HepG2 (cell line): ENCODE results near the gene FGF19. TPM values are rescaled to one million over a fixed set of nuclear protein-coding genes. Genes with fewer than 3 reads are reported as not detected.

Experiments used
- ARID2 ChIP-seq: sonication (generic); formaldehyde crosslinking; IDR thresholded peaks from 2 replicates; pipeline ENCODE4 v1.8.1; 2022; ENCODE audit warnings: mild to moderate bottlenecking, missing genetic modification reagents, borderline replicate concordance
- CBFB ChIP-seq: sonication (generic); formaldehyde crosslinking; IDR thresholded peaks from 2 replicates; pipeline ENCODE4 v1.4.0; 2020; ENCODE audit warnings: missing genetic modification reagents
- CENPT ChIP-seq: sonication (generic); formaldehyde crosslinking; IDR thresholded peaks from 2 replicates; pipeline ENCODE4 v1.8.0; 2022; ENCODE audit warnings: low read depth, mild to moderate bottlenecking, moderate library complexity, missing genetic modification reagents
- FLYWCH1 ChIP-seq: sonication (generic); formaldehyde crosslinking; IDR thresholded peaks from 2 replicates; pipeline ENCODE4 v1.8.1; 2023; ENCODE audit warnings: mild to moderate bottlenecking, missing genetic modification reagents
- GLI4 ChIP-seq: sonication (generic); formaldehyde crosslinking; IDR thresholded peaks from 2 replicates; pipeline ENCODE4 v1.5.1; 2020; ENCODE audit warnings: missing genetic modification reagents, mild to moderate bottlenecking, moderate library complexity, borderline replicate concordance
- HOXA7 ChIP-seq: sonication (generic); formaldehyde crosslinking; IDR thresholded peaks from 2 replicates; pipeline ENCODE4 v1.8.1; 2022; ENCODE audit warnings: mild to moderate bottlenecking, missing genetic modification reagents, moderate library complexity
- JDP2 ChIP-seq: sonication (generic); formaldehyde crosslinking; IDR thresholded peaks from 2 replicates; pipeline ENCODE4 v1.8.1; 2022; ENCODE audit warnings: missing genetic modification reagents, borderline replicate concordance
- MAF1 ChIP-seq: sonication (generic); formaldehyde crosslinking; IDR thresholded peaks from 2 replicates; pipeline ENCODE4 v1.5.0; 2020; ENCODE audit warnings: missing genetic modification reagents, borderline replicate concordance
- NFIB ChIP-seq: sonication (generic); formaldehyde crosslinking; IDR thresholded peaks from 2 replicates; pipeline ENCODE4 v1.9.0; 2021; ENCODE audit warnings: missing genetic modification reagents, mild to moderate bottlenecking, borderline replicate concordance
- NKX3-1 ChIP-seq: sonication (generic); formaldehyde crosslinking; IDR thresholded peaks from 2 replicates; pipeline ENCODE4 v1.5.0; 2020; ENCODE audit warnings: missing genetic modification reagents
- RAD21 ChIP-seq: fragments of 450-650 bp; formaldehyde crosslinking; IDR thresholded peaks from 2 replicates; pipeline ENCODE4 v1.5.0; 2020; ENCODE audit warnings: mild to moderate bottlenecking
- SIN3B ChIP-seq: fragments of 150-350 bp; IDR thresholded peaks from 2 replicates; pipeline ENCODE4 v1.6.1; 2014; ENCODE audit warnings: low read length
- SP140L ChIP-seq: sonication (generic); formaldehyde crosslinking; IDR thresholded peaks from 2 replicates; pipeline ENCODE4 v1.4.0; 2020; ENCODE audit warnings: missing genetic modification reagents, borderline replicate concordance
- WIZ ChIP-seq: sonication (generic); formaldehyde crosslinking; IDR thresholded peaks from 2 replicates; pipeline ENCODE4 v1.5.1; 2020; ENCODE audit warnings: mild to moderate bottlenecking, missing genetic modification reagents
- ZBTB3 ChIP-seq: sonication (generic); formaldehyde crosslinking; IDR thresholded peaks from 2 replicates; pipeline ENCODE4 v1.4.0; 2020; ENCODE audit warnings: low read depth, mild to moderate bottlenecking, moderate library complexity, missing genetic modification reagents, borderline replicate concordance
- ZNF124 ChIP-seq: sonication (generic); formaldehyde crosslinking; IDR thresholded peaks from 2 replicates; pipeline ENCODE4 v1.4.0; 2020; ENCODE audit warnings: missing genetic modification reagents
- ZNF138 ChIP-seq: sonication (generic); formaldehyde crosslinking; IDR thresholded peaks from 2 replicates; pipeline ENCODE4 v1.5.0; 2020; ENCODE audit warnings: mild to moderate bottlenecking, low read depth, missing genetic modification reagents
- ZNF17 ChIP-seq: sonication (generic); formaldehyde crosslinking; IDR thresholded peaks from 2 replicates; pipeline ENCODE4 v1.5.0; 2020; ENCODE audit warnings: mild to moderate bottlenecking, missing genetic modification reagents
- ZNF326 ChIP-seq: sonication (generic); formaldehyde crosslinking; IDR thresholded peaks from 2 replicates; pipeline ENCODE4 v1.4.0; 2020; ENCODE audit warnings: missing genetic modification reagents, borderline replicate concordance
- ZNF446 ChIP-seq: sonication (generic); formaldehyde crosslinking; IDR thresholded peaks from 2 replicates; pipeline ENCODE4 v1.5.0; 2020; ENCODE audit warnings: mild to moderate bottlenecking, missing genetic modification reagents
- ZNF605 ChIP-seq: sonication (generic); formaldehyde crosslinking; IDR thresholded peaks from 2 replicates; pipeline ENCODE4 v1.8.0; 2022; ENCODE audit warnings: mild to moderate bottlenecking, missing genetic modification reagents
- ZZZ3 ChIP-seq: sonication (generic); formaldehyde crosslinking; IDR thresholded peaks from 2 replicates; pipeline ENCODE4 v1.4.0; 2020; ENCODE audit warnings: missing genetic modification reagents, mild to moderate bottlenecking, borderline replicate concordance
- polyA plus RNA-seq, 8 experiments: library from polyadenylated mRNA; depleted of rRNA in 3 of 8; stranded (reverse) in 7 of 8; unstranded in 1 of 8; fragments of >200 nt; fragmentation: Illumina TruSeq in 4 of 8; extraction: Trizol in 4 of 8; gene quantifications; 2 replicates each; pipeline versions ENCODE4 v1.2.1 to v1.2.3, GENCODE V29; 2011 to 2016; ENCODE audit warnings: low read depth in 4 of 8, missing spikeins in 1 of 8, mixed read lengths in 1 of 8; ENCODE audit not compliant: insufficient read depth in 1 of 8
- total RNA-seq, 5 experiments: library from RNA; depleted of rRNA; stranded (reverse); fragments of >200 nt; fragmentation: Illumina TruSeq; extraction: Trizol; gene quantifications; 2 replicates each; pipeline ENCODE4 v1.2.3, GENCODE V29; 2016; ENCODE audit warnings: low read depth in 1 of 5
- TF ChIP-seq, protein P1 (sequence below): sonication (generic); formaldehyde crosslinking; IDR thresholded peaks from 2 replicates; pipeline ENCODE4 v1.4.0; 2020; ENCODE audit warnings: missing genetic modification reagents
- TF ChIP-seq, protein P2 (sequence below): sonication (generic); formaldehyde crosslinking; IDR thresholded peaks from 2 replicates; pipeline ENCODE4 v1.8.1; 2023; ENCODE audit warnings: missing genetic modification reagents, mild to moderate bottlenecking, borderline replicate concordance
- TF ChIP-seq, protein P3 (sequence below): sonication (generic); formaldehyde crosslinking; IDR thresholded peaks from 2 replicates; pipeline ENCODE4 v1.4.0; 2020; ENCODE audit warnings: missing genetic modification reagents
- TF ChIP-seq, protein P4 (sequence below): sonication (generic); formaldehyde crosslinking; conservative IDR thresholded peaks from 2 replicates; pipeline ENCODE4 v1.4.0; 2020; ENCODE audit warnings: missing genetic modification reagents

Gene FGF19
- total and polyA plus RNA-seq, 2 of the 13 experiments (the other 11 are each of a cell fraction or from before 2014, with no cell fraction given): 0.07 TPM; not detected in 1

DNA sequence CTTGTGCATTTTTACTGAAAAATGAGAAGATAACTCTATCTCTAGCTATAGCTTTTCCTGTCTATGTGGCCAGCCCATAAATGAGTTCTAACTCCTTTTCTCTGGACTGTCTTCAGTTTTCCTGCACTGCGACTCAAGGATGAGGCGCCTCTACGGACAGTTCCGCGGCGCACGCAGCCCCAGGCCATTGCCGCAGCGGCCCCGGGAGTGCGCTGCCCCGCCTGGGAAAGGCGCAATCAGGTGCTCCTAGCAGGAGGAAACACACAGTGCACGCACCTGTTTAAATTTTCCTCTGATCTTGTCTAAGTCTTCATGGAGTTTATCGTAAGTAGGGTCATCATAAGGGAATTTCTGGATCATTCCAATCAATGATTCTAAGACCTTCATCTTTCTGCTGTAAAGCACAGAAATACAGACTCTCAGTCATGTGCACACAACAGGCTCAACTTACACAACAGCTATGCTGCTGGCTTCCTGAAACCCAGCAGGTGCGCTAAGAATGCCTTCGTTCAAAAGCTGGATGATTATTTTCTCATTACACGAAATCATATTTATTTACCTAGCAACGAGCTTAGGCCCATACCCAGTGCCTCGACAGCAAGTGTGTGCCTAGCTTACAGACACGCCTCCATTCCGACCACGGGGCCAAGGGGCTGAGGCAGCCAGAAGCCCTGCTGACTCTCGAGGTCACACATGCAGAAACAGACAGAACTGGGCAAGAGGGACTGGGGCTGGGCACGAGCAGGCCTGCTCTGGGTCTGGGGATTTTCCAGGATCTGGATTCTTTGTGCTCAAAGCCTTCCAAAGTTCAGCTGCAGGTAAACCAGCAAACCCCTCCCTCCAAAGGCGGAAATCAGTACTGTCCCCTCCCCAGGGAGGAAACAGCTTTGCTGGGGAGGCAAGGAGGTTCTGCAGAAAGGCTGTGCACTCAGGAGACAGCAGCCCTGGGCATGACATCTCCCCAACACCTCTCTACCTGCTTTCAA, 35.9 kb downstream of the FGF19 start (continued):
- no peak for TF ChIP-seq JDP2 (CRISPR knock-in tag)
- TF ChIP-seq CBFB (CRISPR knock-in tag): no peak
- TF ChIP-seq NFIB (CRISPR knock-in tag): no peak
- TF ChIP-seq NKX3-1 (CRISPR knock-in tag): peak; percentile 45; the same call in 1 of the 2 replicates
- peak; percentile 99 for TF ChIP-seq ZNF605
- 0 out of 2 replicates have a peak, but pooled peaks have one; percentile 35 for TF ChIP-seq ARID2 (CRISPR knock-in tag)
- 0 out of 2 replicates have a peak, but pooled peaks have one; percentile 45 for TF ChIP-seq ZNF138 (CRISPR knock-in tag)
- TF ChIP-seq, protein P1, sequence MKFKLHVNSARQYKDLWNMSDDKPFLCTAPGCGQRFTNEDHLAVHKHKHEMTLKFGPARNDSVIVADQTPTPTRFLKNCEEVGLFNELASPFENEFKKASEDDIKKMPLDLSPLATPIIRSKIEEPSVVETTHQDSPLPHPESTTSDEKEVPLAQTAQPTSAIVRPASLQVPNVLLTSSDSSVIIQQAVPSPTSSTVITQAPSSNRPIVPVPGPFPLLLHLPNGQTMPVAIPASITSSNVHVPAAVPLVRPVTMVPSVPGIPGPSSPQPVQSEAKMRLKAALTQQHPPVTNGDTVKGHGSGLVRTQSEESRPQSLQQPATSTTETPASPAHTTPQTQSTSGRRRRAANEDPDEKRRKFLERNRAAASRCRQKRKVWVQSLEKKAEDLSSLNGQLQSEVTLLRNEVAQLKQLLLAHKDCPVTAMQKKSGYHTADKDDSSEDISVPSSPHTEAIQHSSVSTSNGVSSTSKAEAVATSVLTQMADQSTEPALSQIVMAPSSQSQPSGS (CRISPR knock-in tag): peak; percentile 66; the same call in 1 of the 2 replicates
- TF ChIP-seq CENPT (CRISPR knock-in tag): 0 out of 2 replicates have a peak, but pooled peaks have one; percentile 69
- no peak for TF ChIP-seq SP140L (CRISPR knock-in tag)
- no peak for TF ChIP-seq FLYWCH1 (CRISPR knock-in tag)
- no peak for TF ChIP-seq GLI4
- 0 out of 2 replicates have a peak, but pooled peaks have one; percentile 21 for TF ChIP-seq ZBTB3
- no peak for TF ChIP-seq WIZ (CRISPR knock-in tag)
- no peak for TF ChIP-seq ZNF17
- TF ChIP-seq RAD21 (CRISPR knock-in tag): no peak
- TF ChIP-seq ZZZ3 (CRISPR knock-in tag): 0 out of 2 replicates have a peak, but pooled peaks have one; percentile 22
- no peak for TF ChIP-seq ZNF446 (CRISPR knock-in tag)
- no peak for TF ChIP-seq MAF1 (CRISPR knock-in tag)
- TF ChIP-seq ZNF124 (CRISPR knock-in tag): peak; percentile 65; the same call in 1 of the 2 replicates
- no peak for TF ChIP-seq ZNF326 (CRISPR knock-in tag)
- TF ChIP-seq, protein P2, sequence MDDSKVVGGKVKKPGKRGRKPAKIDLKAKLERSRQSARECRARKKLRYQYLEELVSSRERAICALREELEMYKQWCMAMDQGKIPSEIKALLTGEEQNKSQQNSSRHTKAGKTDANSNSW (CRISPR knock-in tag): no peak
- no peak for TF ChIP-seq HOXA7 (CRISPR knock-in tag)
- TF ChIP-seq, protein P3, sequence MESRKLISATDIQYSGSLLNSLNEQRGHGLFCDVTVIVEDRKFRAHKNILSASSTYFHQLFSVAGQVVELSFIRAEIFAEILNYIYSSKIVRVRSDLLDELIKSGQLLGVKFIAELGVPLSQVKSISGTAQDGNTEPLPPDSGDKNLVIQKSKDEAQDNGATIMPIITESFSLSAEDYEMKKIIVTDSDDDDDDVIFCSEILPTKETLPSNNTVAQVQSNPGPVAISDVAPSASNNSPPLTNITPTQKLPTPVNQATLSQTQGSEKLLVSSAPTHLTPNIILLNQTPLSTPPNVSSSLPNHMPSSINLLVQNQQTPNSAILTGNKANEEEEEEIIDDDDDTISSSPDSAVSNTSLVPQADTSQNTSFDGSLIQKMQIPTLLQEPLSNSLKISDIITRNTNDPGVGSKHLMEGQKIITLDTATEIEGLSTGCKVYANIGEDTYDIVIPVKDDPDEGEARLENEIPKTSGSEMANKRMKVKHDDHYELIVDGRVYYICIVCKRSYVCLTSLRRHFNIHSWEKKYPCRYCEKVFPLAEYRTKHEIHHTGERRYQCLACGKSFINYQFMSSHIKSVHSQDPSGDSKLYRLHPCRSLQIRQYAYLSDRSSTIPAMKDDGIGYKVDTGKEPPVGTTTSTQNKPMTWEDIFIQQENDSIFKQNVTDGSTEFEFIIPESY: peak; percentile 61; the same call in 1 of the 2 replicates
- TF ChIP-seq, protein P4, sequence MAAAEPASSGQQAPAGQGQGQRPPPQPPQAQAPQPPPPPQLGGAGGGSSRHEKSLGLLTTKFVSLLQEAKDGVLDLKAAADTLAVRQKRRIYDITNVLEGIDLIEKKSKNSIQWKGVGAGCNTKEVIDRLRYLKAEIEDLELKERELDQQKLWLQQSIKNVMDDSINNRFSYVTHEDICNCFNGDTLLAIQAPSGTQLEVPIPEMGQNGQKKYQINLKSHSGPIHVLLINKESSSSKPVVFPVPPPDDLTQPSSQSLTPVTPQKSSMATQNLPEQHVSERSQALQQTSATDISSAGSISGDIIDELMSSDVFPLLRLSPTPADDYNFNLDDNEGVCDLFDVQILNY (CRISPR knock-in tag): no peak
- TF ChIP-seq SIN3B: no peak
